Osteocyte (in vitro differentiated cells): ENCODE measurements around the gene FAM47E. TPM values are rescaled to one million over a fixed set of nuclear protein-coding genes. Genes with fewer than 3 reads are reported as not detected.

ENCODE experiments used
- DNase-seq: peaks from one replicate; pipeline ENCODE4 v3.0.0; 2021; ENCODE audit warnings: mixed read lengths; ENCODE audit not compliant: unreplicated experiment; ENCODE audit errors: extremely low spot score
- H3K27ac Mint-ChIP-seq: one replicate; pipeline ENCODE4 v1.8.0; 2021; ENCODE audit warnings: mild to moderate bottlenecking, mixed read lengths; ENCODE audit not compliant: unreplicated experiment
- H3K27me3 Mint-ChIP-seq: one replicate; pipeline ENCODE4 v1.8.0; 2021; ENCODE audit warnings: mixed read lengths; ENCODE audit not compliant: unreplicated experiment
- H3K36me3 Mint-ChIP-seq: one replicate; pipeline ENCODE4 v1.8.0; 2021; ENCODE audit warnings: mixed read lengths; ENCODE audit not compliant: unreplicated experiment
- H3K4me1 Mint-ChIP-seq: one replicate; pipeline ENCODE4 v1.8.0; 2021; ENCODE audit warnings: mixed read lengths; ENCODE audit not compliant: unreplicated experiment
- H3K4me3 Mint-ChIP-seq: one replicate; pipeline ENCODE4 v1.8.0; 2021; ENCODE audit warnings: mild to moderate bottlenecking, moderate library complexity, mixed read lengths; ENCODE audit not compliant: unreplicated experiment
- H3K9me3 Mint-ChIP-seq: one replicate; pipeline ENCODE4 v1.8.0; 2021; ENCODE audit warnings: mixed read lengths; ENCODE audit not compliant: unreplicated experiment
- CTCF ChIP-seq: fragments of 200-600 bp; sonication (generic); IDR thresholded peaks from 2 replicates; pipeline ENCODE4 v1.5.0; 2021; ENCODE audit warnings: antibody characterized with exemption, mild to moderate bottlenecking, moderate library complexity
- total RNA-seq: library from RNA; stranded (reverse); gene quantifications from 2 replicates; pipeline ENCODE4 v1.2.1, GENCODE V29; 2021

Gene FAM47E
- total RNA-seq, 1 donor from 2014 or later: 0.70 TPM

GRCh38 chr4:76272073-76272472 lies 20.6 kb downstream of the FAM47E start:
- no peak overlapping the region for H3K4me3 Mint-ChIP-seq

GRCh38 chr4:76272582-76272981 lies 21.1 kb downstream of the FAM47E start:
- no peak for TF ChIP-seq CTCF
- no peaks in the 10 kb centered on the region for H3K4me1 Mint-ChIP-seq
- no peaks in the 10 kb centered on the region for H3K36me3 Mint-ChIP-seq
- no peaks in the 10 kb centered on the region for H3K9me3 Mint-ChIP-seq
- H3K27ac Mint-ChIP-seq: no peak overlapping the region
- H3K4me3 Mint-ChIP-seq: no peak overlapping the region
- peaks cover 52% of the 10 kb centered on the region for H3K27me3 Mint-ChIP-seq
- DNase-seq: no peak

More at GRCh38 chr4:76272073-76272472, 20.6 kb downstream of the FAM47E start:
- Mint-ChIP-seq H3K27me3 (peaks cover 48% of the 10 kb centered on the region), H3K4me1 (no peaks in the 10 kb centered on the region), H3K36me3 (no peaks in the 10 kb centered on the region), H3K9me3 (no peaks in the 10 kb centered on the region), H3K27ac (no peak overlapping the region)
- no peak for TF ChIP-seq CTCF
- DNase-seq: no peak

GRCh38 chr4:76272999-76273398 lies 21.5 kb downstream of the FAM47E start:
- Mint-ChIP-seq H3K4me1 (no peaks in the 10 kb centered on the region), H3K27me3 (peaks cover 55% of the 10 kb centered on the region), H3K4me3 (no peak overlapping the region), H3K9me3 (no peaks in the 10 kb centered on the region), H3K27ac (no peak overlapping the region), H3K36me3 (no peaks in the 10 kb centered on the region)
- DNase-seq: no peak
- TF ChIP-seq CTCF: no peak

- no peak for DNase-seq
- H3K4me3 Mint-ChIP-seq: no peak overlapping the region
- peaks cover 58% of the 10 kb centered on the region for H3K27me3 Mint-ChIP-seq
- TF ChIP-seq CTCF: no peak
- no peaks in the 10 kb centered on the region for H3K4me1 Mint-ChIP-seq
- no peaks in the 10 kb centered on the region for H3K9me3 Mint-ChIP-seq
- H3K36me3 Mint-ChIP-seq: no peaks in the 10 kb centered on the region
- H3K27ac Mint-ChIP-seq: no peak overlapping the region
These were observed 24.1 kb downstream of the FAM47E start for GRCh38 chr4:76275486-76276124.

- Mint-ChIP-seq H3K36me3 (no peaks in the 10 kb centered on the region), H3K27me3 (peaks cover 52% of the 10 kb centered on the region), H3K4me3 (no peak overlapping the region), H3K4me1 (no peaks in the 10 kb centered on the region), H3K9me3 (no peaks in the 10 kb centered on the region), H3K27ac (no peak overlapping the region)
- no peak for TF ChIP-seq CTCF
- DNase-seq: no peak
These were observed 25.3 kb downstream of the FAM47E start for GRCh38 chr4:76276813-76277212.
